Measurements from ENCODE around the gene OR7D2.
A peak's percentile ranks its signal among the peaks of the same experiment; 100 is the strongest.
"Not testable (repeated sequence)": the region's sequence is repeated elsewhere in the genome, so short reads cannot be mapped to it uniquely, and the experiment has no call there.

OR7D2 gene

DNA sequence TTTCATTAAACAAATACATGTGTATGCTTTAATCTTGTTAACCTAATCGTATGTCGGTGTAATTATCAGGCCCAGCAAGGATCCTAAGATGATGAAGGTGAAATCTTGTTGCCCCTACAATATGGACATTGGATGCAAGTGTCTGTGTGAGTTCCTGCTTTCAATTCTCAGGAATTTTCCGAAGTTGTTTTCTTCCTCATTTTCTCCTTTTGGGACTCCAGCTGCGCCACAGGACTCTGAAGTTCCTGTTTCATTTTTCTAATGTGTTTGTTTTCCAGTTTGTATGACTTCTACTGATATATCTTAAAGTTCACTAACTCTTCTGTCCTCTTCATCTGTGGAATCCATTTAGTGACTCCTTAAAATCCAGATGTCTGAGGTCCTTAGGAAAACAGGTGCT, 11.9 kb upstream of the OR7D2 start:
- DNase-seq (ENCODE audit: low spot score in 2 of 2), result no peak
- H3K4me1 Mint-ChIP-seq, result no peaks in the 10 kb centered on the region
- peaks cover 2% of the 10 kb centered on the region for H3K9me3 Mint-ChIP-seq
- no peak overlapping the region for H3K27ac Mint-ChIP-seq
- no peak for ATAC-seq
- no peak overlapping the region for H3K4me3 Mint-ChIP-seq
- peaks cover 54% of the 10 kb centered on the region for H3K36me3 Mint-ChIP-seq

DNA sequence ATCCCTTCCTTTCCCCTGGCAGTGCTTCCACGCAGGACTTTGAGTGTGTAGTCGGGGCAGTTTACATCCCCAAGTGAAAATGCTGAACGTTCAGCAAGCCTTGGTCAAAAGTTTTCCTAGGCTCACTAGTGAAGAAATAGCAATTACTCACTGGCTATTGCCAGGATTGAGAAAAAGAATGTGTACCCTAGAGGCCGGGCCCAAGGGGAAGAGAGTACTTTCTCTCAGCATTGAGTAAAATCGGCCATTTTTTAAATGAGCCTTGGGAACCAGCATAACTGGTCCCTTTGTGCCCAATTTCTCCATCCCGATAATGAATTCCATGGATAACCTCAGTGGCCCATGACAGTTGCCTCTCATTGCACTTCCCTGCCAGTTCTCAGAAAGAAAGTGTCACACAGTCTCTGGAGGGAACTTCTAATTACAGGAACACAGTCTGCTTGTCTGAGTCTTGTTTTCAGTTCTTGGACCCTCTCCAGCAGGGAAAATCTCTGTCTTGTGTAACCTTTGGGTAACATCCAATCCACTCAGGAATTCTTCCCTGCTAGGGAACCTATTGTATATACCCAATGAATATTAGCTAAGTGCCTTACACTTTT, 7.3 kb upstream of the OR7D2 start:
- Mint-ChIP-seq H3K36me3 (peaks cover 8% of the 10 kb centered on the region), H3K4me3 (no peak overlapping the region), H3K9me3 (peaks cover 3% of the 10 kb centered on the region), H3K27ac (no peak overlapping the region), H3K4me1 (no peaks in the 10 kb centered on the region)
- ATAC-seq, result no peak
- DNase-seq (ENCODE audit: low spot score in 2 of 2), result no peak

DNA sequence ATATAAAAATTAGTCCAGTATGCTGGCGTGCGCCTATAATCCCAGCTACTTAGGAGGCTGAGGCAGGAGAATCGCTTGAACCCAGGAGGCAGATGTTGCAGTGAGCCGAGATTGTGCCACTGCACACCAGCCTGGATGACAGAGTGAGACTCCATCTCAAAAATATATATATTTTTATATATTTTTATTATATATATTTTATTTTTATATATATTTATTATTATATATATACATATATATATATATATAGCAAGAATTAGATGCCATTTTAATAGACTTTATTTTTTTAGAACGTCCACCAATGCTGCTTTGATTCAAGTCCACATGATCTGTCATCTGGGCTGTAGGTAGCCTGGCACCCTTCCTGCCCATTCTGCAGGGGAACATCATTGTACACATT, 3.5 kb upstream of the OR7D2 start:
- no peaks in the 10 kb centered on the region for H3K36me3 Mint-ChIP-seq
- no peak overlapping the region for H3K4me3 Mint-ChIP-seq
- no peak for DNase-seq (ENCODE audit: low spot score in 2 of 2)
- no peaks in the 10 kb centered on the region for H3K4me1 Mint-ChIP-seq
- H3K27ac Mint-ChIP-seq, result no peak overlapping the region
- ATAC-seq, result no peak
- peaks cover 3% of the 10 kb centered on the region for H3K9me3 Mint-ChIP-seq

DNA sequence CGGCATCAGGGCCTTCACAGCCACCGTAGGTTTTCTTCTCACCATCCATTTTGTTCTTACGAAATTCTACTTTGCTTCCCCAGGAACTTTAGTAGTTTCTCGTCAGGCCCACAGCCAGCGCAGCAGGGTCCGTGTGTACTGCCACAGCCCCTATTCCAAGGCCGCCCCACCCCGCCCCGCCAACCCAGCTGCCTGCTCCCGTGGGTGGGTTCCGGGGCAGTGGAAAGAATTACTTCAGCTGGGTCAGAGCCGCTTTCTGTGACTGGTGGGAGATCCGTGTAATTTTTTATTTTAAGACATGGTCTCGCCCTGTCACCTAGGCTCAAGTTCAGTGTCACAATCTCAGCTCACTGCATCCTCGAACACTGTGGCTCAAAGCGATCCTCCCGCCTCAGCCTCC, 4.2 kb downstream of the OR7D2 start:
- Mint-ChIP-seq H3K4me1 (no peaks in the 10 kb centered on the region), H3K27ac (no peak overlapping the region), H3K4me3 (no peak overlapping the region), H3K36me3 (no peaks in the 10 kb centered on the region), H3K9me3 (no peaks in the 10 kb centered on the region)
- no peak for DNase-seq (ENCODE audit: low spot score in 2 of 2)
- no peak for ATAC-seq

DNA sequence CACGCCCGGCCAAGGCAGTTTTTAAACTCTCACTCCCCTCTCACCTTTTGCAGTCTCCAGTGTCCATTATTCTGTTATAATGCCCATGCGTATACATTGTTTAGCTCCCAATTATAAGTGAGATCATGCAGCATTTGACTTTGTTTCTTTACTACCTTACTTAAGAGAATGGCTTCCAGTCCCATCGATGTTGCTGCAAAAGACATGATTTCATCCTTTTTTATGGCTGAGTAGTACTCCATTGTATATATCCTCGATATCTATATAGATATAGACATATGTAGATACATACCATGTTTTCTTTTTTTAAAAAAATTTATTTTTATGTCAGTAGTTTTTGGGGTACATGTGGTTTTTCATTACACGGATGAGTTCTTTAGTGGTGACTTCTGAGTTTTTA, 8.4 kb downstream of the OR7D2 start:
- no peaks in the 10 kb centered on the region for H3K9me3 Mint-ChIP-seq
- H3K4me1 Mint-ChIP-seq, result no peaks in the 10 kb centered on the region
- no peaks in the 10 kb centered on the region for H3K36me3 Mint-ChIP-seq
- no peak overlapping the region for H3K27ac Mint-ChIP-seq
- DNase-seq (ENCODE audit: low spot score in 2 of 2), result no peak
- no peak overlapping the region for H3K4me3 Mint-ChIP-seq
- no peak for ATAC-seq

DNA sequence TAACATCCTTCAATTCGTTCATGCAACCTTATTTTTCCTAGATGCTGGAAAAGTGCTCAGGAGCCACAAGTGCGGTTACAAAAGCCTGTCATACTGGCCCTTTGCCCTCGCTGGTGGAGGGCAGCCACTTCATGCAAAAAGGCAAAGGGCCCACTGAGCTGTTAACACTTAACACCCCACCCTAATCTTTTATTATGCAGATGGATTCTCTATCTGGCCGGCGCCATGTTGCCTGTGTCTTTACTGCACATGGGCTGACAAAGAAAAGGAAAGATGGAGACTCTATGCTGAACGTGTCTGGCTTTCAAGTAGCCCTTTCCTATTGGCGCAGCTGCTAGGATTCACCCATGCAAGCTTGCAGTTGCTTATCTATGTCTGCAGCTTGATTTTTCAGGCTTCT, 10.8 kb downstream of the OR7D2 start:
- H3K36me3 Mint-ChIP-seq, result no peaks in the 10 kb centered on the region
- no peak for DNase-seq (ENCODE audit: low spot score in 2 of 2)
- ATAC-seq, result no peak
- no peaks in the 10 kb centered on the region for H3K9me3 Mint-ChIP-seq
- H3K4me3 Mint-ChIP-seq, result no peak overlapping the region
- H3K27ac Mint-ChIP-seq, result no peak overlapping the region
- no peaks in the 10 kb centered on the region for H3K4me1 Mint-ChIP-seq

DNA sequence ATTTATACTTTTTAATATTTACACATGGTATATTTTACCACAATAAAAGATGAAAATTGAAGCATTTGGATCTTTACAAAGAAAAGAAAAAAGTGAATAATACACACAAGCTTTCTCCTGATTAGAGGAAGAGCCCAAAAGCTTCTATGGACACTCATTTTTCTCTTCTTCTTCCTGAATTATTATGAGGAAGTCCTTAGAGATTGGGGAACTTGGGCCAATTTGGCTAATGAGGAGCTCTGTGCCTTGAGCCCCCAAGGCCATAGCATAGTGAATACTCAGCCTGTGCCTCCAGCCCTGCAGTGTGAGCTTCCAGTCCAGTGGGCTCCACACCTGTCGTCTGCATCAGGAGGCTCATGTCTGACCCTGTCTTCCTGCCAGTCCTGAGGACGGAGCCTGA, 19.3 kb downstream of the OR7D2 start:
- not testable (repeated sequence) for H3K27ac Mint-ChIP-seq; H3K9me3 Mint-ChIP-seq; DNase-seq (ENCODE audit: low spot score in 2 of 2); H3K36me3 Mint-ChIP-seq; H3K4me1 Mint-ChIP-seq; ATAC-seq; H3K4me3 Mint-ChIP-seq

DNA sequence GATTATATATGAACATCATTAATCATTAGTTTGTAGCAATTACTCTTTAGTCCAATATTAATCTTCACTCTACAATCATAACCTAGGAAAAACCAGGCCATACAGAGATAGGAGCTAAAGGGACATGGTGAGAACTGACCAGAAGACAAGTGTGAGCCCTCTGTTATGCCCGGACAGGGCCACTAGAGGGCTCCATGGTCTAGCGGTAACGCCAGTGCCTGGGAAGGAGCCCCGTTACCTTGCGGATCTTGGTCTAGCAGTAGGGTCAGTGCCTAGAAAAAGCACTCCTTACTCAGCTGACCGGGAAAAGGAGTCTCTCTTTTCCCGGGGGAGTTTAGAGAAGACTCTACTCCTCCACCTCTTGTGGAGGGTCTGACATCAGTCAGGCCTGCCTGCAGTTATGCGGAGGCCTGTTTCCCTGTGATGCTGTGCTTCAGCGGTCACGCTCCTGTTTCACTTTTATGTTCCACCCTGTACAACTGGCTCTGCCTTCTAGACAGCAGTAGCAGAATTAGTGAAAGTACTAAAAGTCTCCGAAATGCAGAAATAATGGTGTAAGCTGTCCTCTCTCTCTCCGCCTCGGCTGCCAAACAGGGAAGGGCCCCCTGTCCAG, 26.8 kb downstream of the OR7D2 start:
- peak overlapping the region; percentile 35 for H3K4me3 Mint-ChIP-seq
- H3K36me3 Mint-ChIP-seq, result peaks cover 4% of the 10 kb centered on the region
- no peak overlapping the region for H3K27ac Mint-ChIP-seq
- DNase-seq (ENCODE audit: low spot score in 2 of 2), result peak; percentile 61 to 75
- H3K9me3 Mint-ChIP-seq, result no peaks in the 10 kb centered on the region
- peaks cover 6% of the 10 kb centered on the region for H3K4me1 Mint-ChIP-seq
- ATAC-seq, result peak; percentile 67

DNA sequence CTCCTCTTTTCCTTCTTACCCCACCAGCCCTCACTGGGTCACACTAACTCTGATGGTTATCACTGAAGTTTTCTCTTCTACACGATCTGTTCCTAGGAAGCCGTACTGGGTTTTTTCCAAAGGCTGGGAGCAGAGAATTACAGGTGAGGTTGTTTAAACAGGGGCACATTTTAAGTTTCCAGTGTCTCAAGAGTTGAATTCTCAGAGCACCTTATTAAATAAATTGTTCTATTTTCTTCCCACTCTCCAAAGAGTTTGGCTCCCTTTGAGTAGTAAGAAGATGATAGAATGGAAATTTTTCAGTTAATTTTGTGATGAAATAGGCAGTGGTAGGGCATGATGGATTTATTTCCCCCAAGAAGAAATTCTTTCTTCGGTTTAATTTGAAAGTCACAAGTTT, 40.7 kb downstream of the OR7D2 start, which contains the start of gene OR7D4:
OR7D4 (minus strand) TSS at position 101 of the 400 bp plus-strand sequence. CDS start 4,752 bp downstream, outside the sequence.
- peaks cover 6% of the 10 kb centered on the region for H3K9me3 Mint-ChIP-seq
- no peak within 1 kb of the TSS for H3K4me3 Mint-ChIP-seq
- H3K36me3 Mint-ChIP-seq, result no peaks in the 10 kb centered on the region
- DNase-seq (ENCODE audit: low spot score in 2 of 2) (no peak), ATAC-seq (no peak)
- no peaks in the 10 kb centered on the region for H3K4me1 Mint-ChIP-seq
- no peak within 1 kb of the TSS for H3K27ac Mint-ChIP-seq

Data from stimulated activated effector memory CD8-positive, alpha-beta T cell treated with anti-CD3 and anti-CD28 coated beads, Interleukin-12 subunit alpha, Interleukin-12 subunit beta, amount 100 ng/mL, for 72 hours (primary cell).